HCT116 (cell line): ENCODE results near the gene PIGH. TPM values are rescaled to one million over a fixed set of nuclear protein-coding genes. Genes with fewer than 3 reads are reported as not detected.

Experiments
- ATAC-seq: fragments of 200-7000 bp; cut with Tn5 transposase; 2 replicates; pipeline ENCODE4 v1.9.1; 2020; ENCODE audit warnings: mild to moderate bottlenecking, moderate library complexity
- BruUV-seq: library from RNA; stranded (reverse); fragments of 400-500 nt; replicated peaks from 2 replicates; lab custom pipeline; 2021; lab: Mats Ljungman, UMichigan
- CTCF ChIA-PET: fragments of 300-600 bp; sonication (Branson Sonifier 250); formaldehyde crosslinking; loops from one replicate; lab custom pipeline; 2021; ENCODE audit warnings: antibody characterized with exemption; lab: Charles Lee
- POLR2A ChIA-PET: fragments of 300-600, 350-600 bp; sonication (Branson Sonifier 250); formaldehyde crosslinking; loops from one replicate; lab custom pipeline; 2021; ENCODE audit warnings: antibody characterized with exemption; lab: Charles Lee
- RAD21 ChIA-PET, 2 experiments: fragments of 300-600 bp; sonication (Branson Sonifier 250); formaldehyde crosslinking; loops; one replicate each; lab custom pipeline; 2023; ENCODE audit warnings: low total read pairs in 2 of 2; ENCODE audit not compliant: uncharacterized antibody in 2 of 2, unreplicated experiment in 2 of 2, low non-redundant PET in 1 of 2; lab: Charles Lee
- DNase-seq: peaks from one replicate; pipeline ENCODE4 v3.0.0-alpha.2; 2010; ENCODE audit warnings: low read depth, low spot score
- H2AFZ ChIP-seq: fragments of 200-600 bp; shearing (Covaris generic), sonication (generic); 2 replicates; pipeline ENCODE4 v1.6.1; 2017; ENCODE audit warnings: low read depth, mixed run types, mixed read lengths, antibody characterized with exemption, low read length; ENCODE audit not compliant: poor library complexity, severe bottlenecking
- H3K27ac ChIP-seq: 2 replicates; pipeline ENCODE4 v1.5.1; 2012; ENCODE audit warnings: low read depth, low read length
- H3K27me3 ChIP-seq: fragments of 200-600 bp; sonication (generic); 2 replicates; pipeline ENCODE4 v1.6.1; 2016; ENCODE audit warnings: mixed run types, low read length, mixed read lengths; ENCODE audit not compliant: insufficient read depth
- H3K36me3 ChIP-seq, 2 experiments: fragments of 200-500 bp in 1 of 2; fragments of 200-600 bp in 1 of 2; sonication (Bioruptor generic) in 1 of 2; sonication (generic) in 1 of 2; 2 replicates each; pipeline versions ENCODE4 v1.5.1 to v1.6.1; 2014 to 2016; ENCODE audit warnings: low read length in 2 of 2, inconsistent platforms in 1 of 2, mixed read lengths in 1 of 2, mixed run types in 1 of 2; ENCODE audit not compliant: insufficient read depth in 2 of 2, control insufficient read depth in 1 of 2
- H3K4me1 ChIP-seq, 2 experiments: fragments of 200-600 bp in 1 of 2; sonication (generic) in 1 of 2; 2 replicates each; pipeline versions ENCODE4 v1.5.1 to v1.6.1; 2012 to 2017; ENCODE audit warnings: low read length in 2 of 2, inconsistent platforms in 1 of 2, mild to moderate bottlenecking in 1 of 2, mixed read lengths in 1 of 2, mixed run types in 1 of 2, moderate library complexity in 1 of 2; ENCODE audit not compliant: insufficient read depth in 2 of 2, control insufficient read depth in 1 of 2
- H3K4me2 ChIP-seq: fragments of 200-600 bp; sonication (generic); 2 replicates; pipeline ENCODE4 v1.6.1; 2017; ENCODE audit warnings: mixed run types, low read length, mixed read lengths
- H3K4me3 ChIP-seq, 2 experiments: fragments of 200-600 bp in 1 of 2; sonication (generic) in 1 of 2; replicated peaks in 1 of 2; 2 replicates each; pipeline ENCODE4 v1.5.1; 2011 to 2016; ENCODE audit warnings: low read length in 2 of 2, control low read depth in 1 of 2, low read depth in 1 of 2, mild to moderate bottlenecking in 1 of 2, mixed read lengths in 1 of 2, mixed run types in 1 of 2
- H3K79me2 ChIP-seq: fragments of 200-600 bp; sonication (generic); 2 replicates; pipeline ENCODE4 v1.6.1; 2017; ENCODE audit warnings: mild to moderate bottlenecking, mixed run types, low read length, moderate library complexity, mixed read lengths; ENCODE audit not compliant: insufficient read depth
- H3K9ac ChIP-seq: fragments of 200-600 bp; sonication (generic); 2 replicates; pipeline ENCODE4 v1.6.1; 2016; ENCODE audit warnings: low read length, mixed read lengths
- H3K9me2 ChIP-seq: fragments of 200-600 bp; sonication (generic), shearing (Covaris generic); 2 replicates; pipeline ENCODE4 v1.6.1; 2017; ENCODE audit warnings: mixed run types, mild to moderate bottlenecking, moderate library complexity; ENCODE audit not compliant: insufficient read depth
- H3K9me3 ChIP-seq, 2 experiments: fragments of 200-500 bp in 1 of 2; fragments of 200-600 bp in 1 of 2; sonication (Bioruptor generic) in 1 of 2; sonication (generic) in 1 of 2; 2 replicates each; pipeline ENCODE4 v1.6.1; 2014 to 2017; ENCODE audit warnings: low read length in 2 of 2, mixed read lengths in 2 of 2, inconsistent platforms in 1 of 2, low read depth in 1 of 2, mild to moderate bottlenecking in 1 of 2, mixed run types in 1 of 2, moderate library complexity in 1 of 2; ENCODE audit not compliant: control insufficient read depth in 1 of 2, insufficient read depth in 1 of 2
- H4K20me1 ChIP-seq: fragments of 200-600 bp; sonication (generic), shearing (Covaris generic); 2 replicates; pipeline ENCODE4 v1.6.1; 2017; ENCODE audit warnings: mixed run types, mild to moderate bottlenecking, moderate library complexity; ENCODE audit not compliant: insufficient read depth
- ATF3 ChIP-seq: IDR thresholded peaks from 2 replicates; pipeline ENCODE4 v1.6.1; 2012
- CBX3 ChIP-seq: IDR thresholded peaks from 2 replicates; pipeline ENCODE4 v1.6.1; 2012; ENCODE audit warnings: low read depth
- CEBPB ChIP-seq: IDR thresholded peaks from 2 replicates; pipeline ENCODE4 v1.6.1; 2012; ENCODE audit warnings: low read depth
- CTCF ChIP-seq, 3 experiments: fragments of 200-600 bp in 1 of 3; sonication (generic) in 1 of 3; IDR thresholded peaks in 2 of 3; conservative IDR thresholded peaks in 1 of 3; 2 replicates each; pipeline ENCODE4 v1.5.1; 2012 to 2017; ENCODE audit warnings: low read depth in 2 of 3, low read length in 2 of 3, antibody characterized with exemption in 1 of 3, borderline replicate concordance in 1 of 3, control low read depth in 1 of 3, mild to moderate bottlenecking in 1 of 3, mixed read lengths in 1 of 3, mixed run types in 1 of 3, moderate library complexity in 1 of 3; ENCODE audit not compliant: insufficient read depth in 1 of 3
- EGR1 ChIP-seq: IDR thresholded peaks from 2 replicates; pipeline ENCODE4 v1.6.1; 2012; ENCODE audit warnings: low read depth
- ELF1 ChIP-seq: IDR thresholded peaks from 2 replicates; pipeline ENCODE4 v1.6.1; 2012; ENCODE audit warnings: low read depth, borderline replicate concordance
- EZH2phosphoT487 ChIP-seq: fragments of 200-600 bp; IDR thresholded peaks from 2 replicates; pipeline ENCODE4 v1.6.1; 2018; ENCODE audit warnings: antibody characterized with exemption, borderline replicate concordance
- FOSL1 ChIP-seq: IDR thresholded peaks from 2 replicates; pipeline ENCODE4 v1.6.1; 2012; ENCODE audit warnings: low read depth
- JUND ChIP-seq: IDR thresholded peaks from 2 replicates; pipeline ENCODE4 v1.6.1; 2012
- MAX ChIP-seq: IDR thresholded peaks from 2 replicates; pipeline ENCODE4 v1.6.1; 2012
- POLR2AphosphoS5 ChIP-seq: IDR thresholded peaks from 2 replicates; pipeline ENCODE4 v1.6.1; 2011; ENCODE audit warnings: mild to moderate bottlenecking, low read depth, low read length, moderate library complexity
- REST ChIP-seq: IDR thresholded peaks from 2 replicates; pipeline ENCODE4 v1.6.1; 2012; ENCODE audit warnings: low read depth
- TCF7L2 ChIP-seq: IDR thresholded peaks from 2 replicates; pipeline ENCODE4 v1.7.0; 2011; ENCODE audit warnings: borderline replicate concordance, inconsistent platforms; ENCODE audit not compliant: insufficient read depth, insufficient read length; ENCODE audit errors: extremely low read depth
- YY1 ChIP-seq: IDR thresholded peaks from 2 replicates; pipeline ENCODE4 v1.6.1; 2011; ENCODE audit warnings: low read length, low read depth, moderate library complexity, mild to moderate bottlenecking; ENCODE audit not compliant: insufficient replicate concordance; ENCODE audit errors: extremely low read depth
- intact Hi-C: fragments of 100-400 bp; cut with micrococcal nuclease; formaldehyde crosslinking; loops from 2 replicates; pipeline ENCODE4 v1.10.0; 2022
- total RNA-seq: library from RNA; stranded (reverse); gene quantifications from one replicate; pipeline ENCODE4 v1.2.1, GENCODE V29; 2021; ENCODE audit not compliant: unreplicated experiment

The PIGH gene
- total RNA-seq, 1 experiment from 2014 or later = 20.9 TPM

GRCh38 chr14:67579636-67580035 lies 20.4 kb downstream of the PIGH start:
- no peaks in the 10 kb centered on the region for H4K20me1 ChIP-seq
- H3K27me3 ChIP-seq = no peaks in the 10 kb centered on the region
- H3K9me2 ChIP-seq = no peaks in the 10 kb centered on the region
- H3K27ac ChIP-seq = no peak overlapping the region
- intact Hi-C loops = loop anchor here (10.0 kb wide), 1 partner anchor 355 kb away; no protein-coding TSS in a partner anchor
- no TSS peak for BruUV-seq
- CTCF ChIA-PET = interaction anchor here (1.2 to 8.1 kb wide), 2 partner anchors 87 to 124 kb away, joined by 3 to 117 read pairs; partner anchors contain the start of gene RDH12
- H3K9me3 ChIP-seq = no peaks in the 10 kb centered on the region
- POLR2A ChIA-PET = no interaction called here
- no peak overlapping the region for H3K9ac ChIP-seq
- RAD21 ChIA-PET = no interaction called here
- H2AFZ ChIP-seq = no peak overlapping the region
- TF ChIP-seq EZH2phosphoT487 (no peak), POLR2AphosphoS5 (no peak)
- H3K4me2 ChIP-seq = no peak overlapping the region
- H3K4me3 ChIP-seq = no peak overlapping the region
- ATAC-seq = no peak
- peaks cover 0 to 5% of the 10 kb centered on the region in 2 experiments; a peak in 2 of 4 replicates for H3K36me3 ChIP-seq
- no peak for DNase-seq
- H3K4me1 ChIP-seq = peaks cover 0 to 4% of the 10 kb centered on the region in 2 experiments; a peak in 1 of 4 replicates
- H3K79me2 ChIP-seq = no peaks in the 10 kb centered on the region

GRCh38 chr14:67579040-67579439 lies 21.0 kb downstream of the PIGH start:
- Histone ChIP-seq H3K9me3 (no peaks in the 10 kb centered on the region), H3K4me1 (peaks cover 0 to 4% of the 10 kb centered on the region in 2 experiments; a peak in 1 of 4 replicates), H3K9me2 (no peaks in the 10 kb centered on the region), H2AFZ (no peak overlapping the region), H4K20me1 (no peaks in the 10 kb centered on the region), H3K27me3 (no peaks in the 10 kb centered on the region), H3K27ac (no peak overlapping the region), H3K4me2 (no peak overlapping the region), H3K79me2 (no peaks in the 10 kb centered on the region), H3K9ac (no peak overlapping the region), H3K4me3 (no peak overlapping the region), H3K36me3 (peaks cover 0 to 7% of the 10 kb centered on the region in 2 experiments; a peak in 2 of 4 replicates)
- POLR2A ChIA-PET = no interaction called here
- BruUV-seq = no TSS peak
- CTCF ChIA-PET = interaction anchor here (1.0 to 1.2 kb wide), 2 partner anchors 52 to 88 kb away, joined by 3 read pairs; no protein-coding TSS in a partner anchor
- intact Hi-C loops = no loop called here
- RAD21 ChIA-PET = no interaction called here
- ATAC-seq = no peak
- DNase-seq = no peak
- TF ChIP-seq CBX3 (no peak), EZH2phosphoT487 (no peak), MAX (no peak), ELF1 (no peak), CEBPB (no peak), CTCF (IDR thresholded peaks at IDR 0.05 in 2 of 3, conservative IDR thresholded peaks at IDR 0.05 in 1 of 3; ENCODE audit: borderline replicate concordance in 1 of 3, insufficient read depth in 1 of 3, low read depth in 2 of 3, low read length in 2 of 3) (no peak), ATF3 (no peak), FOSL1 (no peak), TCF7L2 (no peak), POLR2AphosphoS5 (no peak), JUND (no peak), YY1 (no peak), REST (no peak), EGR1 (no peak)
